ENCODE results near the gene GDE1. TPM values are rescaled to one million over a fixed set of nuclear protein-coding genes. Genes with fewer than 3 reads are reported as not detected.

The GDE1 gene
- total RNA-seq, 1 donor from 2014 or later, result 116 TPM

DNA sequence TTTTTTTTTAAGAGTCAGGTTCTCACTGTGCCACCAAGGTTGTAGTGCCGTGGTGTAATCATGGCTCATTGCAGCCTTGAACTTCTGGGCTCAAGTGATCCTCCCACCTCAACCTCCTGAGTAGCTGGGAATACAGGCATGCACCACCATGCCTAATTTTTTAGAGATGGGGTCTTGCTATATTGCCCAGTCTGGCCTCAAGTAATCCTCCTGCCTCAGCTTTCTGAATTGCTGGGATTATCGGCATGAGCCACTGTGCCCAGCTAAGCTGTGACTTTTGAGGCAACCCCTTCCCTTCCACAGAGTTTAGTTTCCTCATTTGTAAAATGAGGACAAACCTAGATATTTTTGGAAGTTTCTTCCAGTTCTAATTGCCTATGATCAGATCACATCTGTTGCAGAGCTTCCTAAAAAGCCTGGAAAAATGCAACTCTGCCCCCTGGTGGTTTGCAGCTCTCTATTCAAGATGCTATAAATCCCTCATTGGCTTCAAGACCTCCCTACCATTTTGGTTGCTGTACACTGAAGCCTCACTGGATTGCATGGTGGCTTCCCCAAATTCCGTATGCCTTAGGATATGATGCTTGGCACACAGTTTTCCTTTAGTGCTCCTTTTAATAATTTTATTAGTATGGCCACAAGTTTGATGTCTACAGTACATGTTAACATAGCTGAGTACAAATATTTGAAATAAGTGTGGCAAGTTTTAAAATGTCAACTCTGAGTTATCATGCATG, 19.3 kb downstream of the GDE1 start:
- peak; percentile 78 for ATAC-seq (ENCODE audit: poor library complexity)
- intact Hi-C loops (cut with DNase I), result loop anchor here (10.0 kb wide), 1 partner anchor 418 kb away; no protein-coding TSS in a partner anchor
- DNase-seq, result peak; percentile 63

- no peak for ATAC-seq (ENCODE audit: poor library complexity)
- DNase-seq, result no peak
- intact Hi-C loops (cut with DNase I), result no loop called here
These were observed 22.4 kb downstream of the GDE1 start for GRCh38 chr16:19499481-19499880.

- intact Hi-C loops (cut with DNase I), result no loop called here
- DNase-seq, result no peak
- no peak for ATAC-seq (ENCODE audit: poor library complexity)
These were observed 22.9 kb downstream of the GDE1 start for GRCh38 chr16:19499006-19499405.

- DNase-seq (no peak), ATAC-seq (ENCODE audit: poor library complexity) (no peak)
- intact Hi-C loops (cut with DNase I), result no loop called here
These were observed 24.7 kb downstream of the GDE1 start for GRCh38 chr16:19497176-19497575.

- intact Hi-C loops (cut with DNase I), result no loop called here
- ATAC-seq (ENCODE audit: poor library complexity), result no peak
- DNase-seq, result no peak
These were observed 31.3 kb downstream of the GDE1 start for GRCh38 chr16:19490619-19491018.

DNA sequence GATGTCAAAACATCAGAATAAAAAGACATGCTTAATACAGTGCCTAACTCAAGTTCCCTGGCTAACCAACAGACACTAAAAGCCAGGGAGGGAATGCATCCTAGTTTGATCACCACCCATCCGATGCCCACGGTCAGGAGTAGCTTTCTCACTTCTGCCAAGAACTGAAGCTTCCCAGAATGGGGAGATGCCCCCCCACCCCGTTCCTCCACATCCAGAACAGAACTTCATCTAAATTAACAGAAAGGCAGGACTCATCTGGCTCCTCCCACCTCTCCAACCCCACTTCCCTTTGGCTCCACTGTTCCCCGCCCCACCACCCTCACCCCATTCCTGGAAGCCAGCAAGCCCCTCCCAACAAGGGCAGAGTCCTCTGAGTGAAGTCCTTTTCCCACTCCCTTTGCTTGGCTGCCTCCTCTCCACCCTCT, 33.7 kb downstream of the GDE1 start:
- intact Hi-C loops (cut with DNase I), result no loop called here
- ATAC-seq (ENCODE audit: poor library complexity), result peak; percentile 39
- no peak for DNase-seq

DNA sequence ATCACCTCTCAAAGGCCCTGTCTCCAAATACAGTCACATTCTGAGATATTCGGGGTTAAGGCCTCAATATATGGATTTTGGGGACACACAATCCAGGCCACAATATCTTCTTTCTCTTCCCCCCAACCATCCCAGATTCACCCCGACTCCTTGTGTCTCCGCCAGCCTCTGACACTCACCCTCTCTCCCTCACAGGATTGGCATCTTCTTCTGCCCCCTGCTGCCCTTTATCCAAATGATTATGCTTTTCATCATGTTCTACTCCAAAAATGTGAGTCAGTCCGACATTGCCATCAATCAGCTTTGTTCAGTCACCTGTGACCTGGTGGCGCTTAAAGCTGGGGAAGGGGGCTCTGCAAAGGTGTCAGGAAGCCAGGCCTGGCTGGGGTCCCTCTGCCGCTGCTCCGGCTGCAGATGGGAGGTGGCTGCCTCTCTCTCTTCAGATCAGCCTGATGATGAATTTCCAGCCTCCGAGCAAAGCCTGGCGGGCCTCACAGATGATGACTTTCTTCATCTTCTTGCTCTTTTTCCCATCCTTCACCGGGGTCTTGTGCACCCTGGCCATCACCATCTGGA, 35.1 kb downstream of the GDE1 start:
- ATAC-seq (ENCODE audit: poor library complexity) (no peak), DNase-seq (no peak)
- intact Hi-C loops (cut with DNase I), result no loop called here

DNA sequence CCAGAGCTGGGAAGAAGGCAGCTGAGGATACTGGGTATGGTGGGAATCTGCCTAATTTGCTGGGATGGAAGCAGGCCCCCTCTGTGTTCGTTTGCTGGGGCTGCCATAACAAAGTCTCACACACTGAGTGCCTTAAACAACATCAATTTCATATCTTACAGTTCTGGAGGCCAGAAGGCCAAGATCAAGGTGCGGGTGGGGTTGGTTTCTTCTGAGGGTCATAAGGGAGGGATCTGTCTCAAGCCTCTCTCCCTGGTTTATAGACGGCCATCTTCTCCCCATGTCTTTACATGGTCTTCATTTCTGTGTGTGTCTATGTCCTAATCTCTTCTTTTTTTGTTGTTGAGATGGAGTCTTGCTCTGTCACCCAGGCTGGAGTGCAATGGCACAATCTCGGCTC, 35.8 kb downstream of the GDE1 start:
- no peak for ATAC-seq (ENCODE audit: poor library complexity)

GRCh38 chr16:19485611-19486010, 36.3 kb downstream of the GDE1 start:
- intact Hi-C loops (cut with DNase I), result no loop called here
- ATAC-seq (ENCODE audit: poor library complexity), result no peak
- no peak for DNase-seq

More for the DNA sequence above, 35.8 kb downstream of the GDE1 start:
- no peak for DNase-seq
- intact Hi-C loops (cut with DNase I), result no loop called here

- intact Hi-C loops (cut with DNase I), result no loop called here
- ATAC-seq (ENCODE audit: poor library complexity) (no peak), DNase-seq (no peak)
These were observed 37.8 kb downstream of the GDE1 start for GRCh38 chr16:19484096-19484495.

GRCh38 chr16:19482291-19482690, 39.6 kb downstream of the GDE1 start:
- ATAC-seq (ENCODE audit: poor library complexity) (no peak), DNase-seq (no peak)
- intact Hi-C loops (cut with DNase I), result no loop called here

DNA sequence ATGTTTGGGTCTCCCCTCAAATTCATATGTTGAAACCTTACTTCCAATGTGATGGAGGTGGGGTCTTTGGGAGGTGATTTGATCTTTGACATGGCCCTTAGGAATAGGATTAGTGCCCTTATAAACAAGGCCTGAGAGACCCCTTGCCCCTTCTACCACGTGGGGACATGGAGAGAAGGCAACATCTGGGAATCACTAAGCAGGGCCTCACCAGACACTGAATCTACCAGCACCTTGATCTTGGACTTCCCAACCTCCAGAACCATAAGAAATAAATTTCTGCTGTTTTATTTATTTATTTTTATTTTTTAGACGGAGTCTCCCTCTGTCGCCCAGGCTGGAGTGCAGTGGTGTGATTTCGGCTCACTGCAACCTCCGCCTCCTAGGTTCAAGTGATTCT, 40.1 kb downstream of the GDE1 start:
- DNase-seq, result no peak
- intact Hi-C loops (cut with DNase I), result no loop called here
- no peak for ATAC-seq (ENCODE audit: poor library complexity)

DNA sequence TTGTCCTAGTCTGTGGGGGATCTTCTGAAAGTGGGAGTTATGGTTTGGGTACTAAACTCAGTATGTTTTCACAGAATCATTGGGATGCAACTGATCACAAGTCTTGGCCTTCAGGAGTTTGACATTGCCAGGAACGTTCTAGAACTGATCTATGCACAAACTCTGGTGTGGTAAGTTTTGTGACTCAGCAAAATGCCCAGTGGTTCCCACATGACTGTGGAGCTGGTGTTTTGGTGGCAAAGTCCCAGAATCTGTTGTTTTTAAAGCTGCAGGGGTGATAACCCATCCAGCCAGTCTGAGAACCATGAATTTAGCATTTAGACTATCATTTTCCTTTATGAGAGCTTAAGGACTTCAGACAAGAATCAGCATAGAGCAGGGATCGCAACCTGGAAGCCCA, 40.6 kb downstream of the GDE1 start:
- intact Hi-C loops (cut with DNase I), result no loop called here
- ATAC-seq (ENCODE audit: poor library complexity), result no peak
- DNase-seq, result no peak

GRCh38 chr16:19479302-19479721, 42.6 kb downstream of the GDE1 start:
- no peak for DNase-seq
- no peak for ATAC-seq (ENCODE audit: poor library complexity)
- intact Hi-C loops (cut with DNase I), result no loop called here

DNA sequence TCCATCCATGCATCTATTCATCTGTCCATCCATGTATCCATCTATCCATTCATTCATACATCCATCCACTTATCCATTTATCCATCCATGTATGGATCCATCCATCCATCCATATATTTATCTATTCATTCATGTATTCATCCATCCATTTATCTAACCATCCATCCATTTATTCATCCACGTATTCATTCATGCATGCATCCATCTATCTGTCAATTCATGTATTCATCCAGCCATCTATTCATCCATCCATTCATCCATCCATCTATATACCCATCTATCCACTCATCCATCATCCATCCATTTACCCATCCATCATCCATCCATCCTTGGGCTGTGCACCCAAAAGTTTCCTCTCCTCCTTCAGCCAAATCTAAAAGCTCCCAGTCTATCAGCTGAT, 43.4 kb downstream of the GDE1 start:
- ATAC-seq (ENCODE audit: poor library complexity) (no peak), DNase-seq (no peak)
- intact Hi-C loops (cut with DNase I), result no loop called here

- ATAC-seq (ENCODE audit: poor library complexity) (no peak), DNase-seq (no peak)
- intact Hi-C loops (cut with DNase I), result no loop called here
These were observed 47.3 kb downstream of the GDE1 start for GRCh38 chr16:19474617-19475016.

DNA sequence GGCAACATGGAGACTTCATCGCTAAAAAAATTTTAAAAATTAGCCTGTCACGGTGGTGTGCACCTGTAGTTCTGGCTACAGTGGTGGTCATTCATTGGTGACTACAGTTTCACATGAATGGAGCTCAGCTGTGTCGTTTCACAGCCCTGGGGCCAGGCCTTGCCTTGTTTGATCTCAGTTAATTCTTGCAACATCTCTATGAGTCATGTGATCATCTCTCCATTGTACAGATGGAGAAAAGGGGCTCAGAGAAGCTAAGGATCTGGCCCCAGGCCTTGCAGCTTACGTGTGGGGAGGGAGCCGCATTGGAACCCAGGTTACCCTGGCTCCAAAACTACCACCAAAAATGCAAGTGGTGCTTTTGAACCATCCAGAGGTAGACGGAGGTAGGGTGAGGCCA, 49.4 kb downstream of the GDE1 start:
- DNase-seq (no peak), ATAC-seq (ENCODE audit: poor library complexity) (no peak)
- intact Hi-C loops (cut with DNase I), result no loop called here

GRCh38 chr16:19468300-19468699, 53.6 kb downstream of the GDE1 start:
- ATAC-seq (ENCODE audit: poor library complexity) (no peak), DNase-seq (no peak)
- intact Hi-C loops (cut with DNase I), result no loop called here

DNA sequence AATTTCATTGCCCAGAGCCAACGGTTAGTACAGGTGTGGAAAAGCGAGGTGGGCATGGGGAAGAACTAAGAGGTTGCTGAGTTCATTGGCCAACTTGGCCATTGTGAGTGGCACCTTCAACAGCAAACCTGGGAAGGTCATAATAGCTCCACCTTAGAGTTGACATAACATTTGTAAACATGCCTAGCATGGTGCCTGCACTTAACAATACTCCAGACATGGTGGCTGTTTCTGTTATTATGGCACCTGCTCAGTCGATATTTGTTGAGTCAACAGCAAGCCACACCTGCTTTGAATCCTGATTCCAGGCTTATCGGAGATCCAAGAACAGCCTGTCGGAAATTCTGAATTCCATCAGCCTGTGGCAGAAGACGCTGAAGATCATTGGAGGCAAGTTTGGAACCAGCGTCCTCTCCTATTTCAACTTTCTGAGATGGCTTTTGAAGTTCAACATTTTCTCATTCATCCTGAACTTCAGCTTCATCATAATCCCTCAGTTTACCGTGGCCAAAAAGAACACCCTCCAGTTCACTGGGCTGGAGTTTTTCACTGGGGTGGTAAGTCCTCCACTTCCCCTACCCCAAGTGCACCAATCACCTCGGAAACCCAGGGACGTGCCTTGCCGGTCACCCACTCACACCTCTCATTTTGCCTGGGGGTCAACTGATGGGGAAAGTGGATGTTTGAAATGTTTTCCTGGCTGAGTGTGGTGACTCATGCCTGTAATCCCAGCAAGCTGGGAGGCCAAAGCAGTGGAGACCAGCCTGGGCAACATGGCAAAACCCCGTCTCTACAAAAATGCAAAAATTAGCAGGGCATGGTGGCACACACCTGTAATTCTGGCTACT, 58.2 kb downstream of the GDE1 start:
- ATAC-seq (ENCODE audit: poor library complexity) (no peak), DNase-seq (no peak)

GRCh38 chr16:19460397-19460796, 61.5 kb downstream of the GDE1 start:
- ATAC-seq (ENCODE audit: poor library complexity) (no peak), DNase-seq (no peak)
- intact Hi-C loops (cut with DNase I), result no loop called here

More for the DNA sequence above, 58.2 kb downstream of the GDE1 start:
- intact Hi-C loops (cut with DNase I), result no loop called here

All from Right ventricle myocardium superior (tissue), 1 donor.